Muscle of leg (tissue), 9 donors: Measurements from ENCODE around the gene CTXND1. TPM values are rescaled to one million over a fixed set of nuclear protein-coding genes. Genes with fewer than 3 reads are reported as not detected.

ENCODE experiments used
- polyA plus RNA-seq, 8 donors: library from polyadenylated mRNA; unstranded; fragments of 120-200 nt; gene quantifications; one replicate each; pipeline versions ENCODE4 v1.2.1 to v1.2.3, GENCODE V29; 2013; ENCODE audit warnings: inconsistent platforms in 1 of 8, low replicate concordance in 1 of 8; ENCODE audit not compliant: insufficient read length in 8 of 8, insufficient read depth in 1 of 8
- total RNA-seq: library from RNA; stranded (reverse); fragments of 120-200 nt; gene quantifications from one replicate; pipeline ENCODE4 v1.2.4, GENCODE V29; 2013

CTXND1 gene
- total and polyA plus RNA-seq, 9 donors, result 0.44 to 1.9 (median 0.83) TPM

Other genes with a start within 250 kb of the CTXND1 start
- gene ZFAND6, start 192.5 kb downstream of the CTXND1 start, total RNA-seq, result 98.4 TPM
- gene ZFAND6, start 192.5 kb downstream of the CTXND1 start, polyA plus RNA-seq, result 100 to 1,000 TPM in 6 of 8 donors, 10 to 100 TPM in 2; 95.6 to 115 (median 106) TPM
- 12.3 TPM for gene FAH, start 99.2 kb downstream of the CTXND1 start, total RNA-seq
- 10 to 100 TPM in 7 of 8 donors, 1 to 10 TPM in 1; 9.9 to 19.5 (median 13.9) TPM for gene FAH, start 99.2 kb downstream of the CTXND1 start, polyA plus RNA-seq
- 4.9 TPM for gene ARNT2, start 152.2 kb upstream of the CTXND1 start, total RNA-seq
- 10 to 100 TPM in 3 of 8 donors, 1 to 10 TPM in 5; 5.9 to 10.8 (median 8.6) TPM for gene ARNT2, start 152.2 kb upstream of the CTXND1 start, polyA plus RNA-seq